OCI-M2 (cell line): ENCODE results near the gene TRIM23.

Experiments used
- DNase-seq: peaks from one replicate; lab custom pipeline; 2025; ENCODE audit not compliant: unreplicated experiment; lab: John Stamatoyannopoulos, UW

The TRIM23 gene

GRCh38 chr5:65566505-65566904 is 57.6 kb downstream of the TRIM23 start:
- no peak for DNase-seq

- DNase-seq: no peak
Measured at GRCh38 chr5:65563777-65564176, 60.4 kb downstream of the TRIM23 start.

DNA sequence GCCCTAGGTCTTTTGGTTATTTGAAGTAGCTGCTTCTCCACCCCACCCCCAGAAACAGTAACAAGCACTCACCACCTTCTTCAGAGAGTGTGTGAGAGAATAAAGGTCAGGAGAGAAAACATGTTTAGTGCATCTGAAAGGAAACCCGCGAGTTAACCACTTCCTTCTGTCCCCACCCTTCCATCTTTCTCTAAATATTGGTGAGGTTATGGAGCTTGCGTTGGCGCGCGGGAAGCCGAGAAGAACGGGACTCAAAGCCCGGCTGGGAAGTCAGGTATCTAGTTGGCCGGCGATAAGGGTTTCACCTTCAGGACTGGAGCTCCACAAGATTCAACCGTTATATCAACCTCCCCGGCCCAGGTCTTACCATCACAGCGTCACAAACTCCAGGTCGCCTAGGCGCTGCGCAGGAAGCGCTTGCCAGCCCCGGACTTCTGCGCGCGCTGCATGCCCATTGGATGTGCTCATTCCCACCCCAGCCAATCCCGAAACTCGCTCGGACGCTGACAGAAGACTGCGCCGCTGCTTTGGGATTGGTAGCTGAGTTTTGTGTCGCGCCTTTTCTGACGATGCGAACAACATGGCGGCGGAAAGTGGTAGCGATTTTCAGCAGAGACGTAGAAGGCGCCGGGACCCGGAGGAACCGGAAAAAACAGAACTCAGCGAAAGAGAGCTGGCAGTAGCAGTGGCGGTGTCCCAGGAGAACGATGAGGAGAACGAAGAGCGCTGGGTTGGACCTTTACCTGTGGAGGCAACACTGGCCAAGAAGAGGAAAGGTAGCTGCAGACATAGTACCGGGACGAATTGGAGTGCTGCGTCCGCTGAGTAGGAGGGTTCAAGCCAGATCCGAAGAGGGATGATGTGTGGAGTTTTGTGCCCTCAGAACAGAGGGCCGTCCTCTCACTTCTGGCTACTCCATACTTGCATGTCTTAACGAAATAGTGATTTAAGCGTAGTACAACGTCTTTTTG is 61.1 kb downstream of the TRIM23 start, which contains the start of the genes CENPK and PPWD1:
TSS of gene CENPK (minus strand) at position 438 of the 971 bp plus-strand sequence. CDS start 8,261 bp downstream, outside the sequence.
TSS of gene PPWD1 (plus strand) at position 566 of the 971 bp plus-strand sequence. CDS start at position 581, 15 bp downstream.
- DNase-seq: peak; percentile 56

DNA sequence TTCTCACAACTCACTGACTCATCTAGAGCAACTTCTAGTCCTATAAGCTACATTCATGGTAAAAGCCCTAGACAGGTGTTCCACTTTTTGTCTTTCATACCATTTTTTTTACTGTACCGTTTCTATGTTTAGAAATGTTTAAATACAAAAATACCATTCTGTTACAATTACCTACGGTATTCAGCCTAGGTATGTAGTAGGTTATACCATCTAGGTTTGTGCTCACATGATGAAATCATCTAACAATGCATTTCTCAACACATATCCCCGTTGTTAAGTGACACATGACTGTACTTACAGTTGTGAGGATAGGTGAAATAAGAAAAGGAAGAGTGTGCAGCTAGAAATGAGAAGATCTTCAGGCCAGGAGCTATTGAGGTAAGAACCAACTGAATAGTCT is 67.4 kb downstream of the TRIM23 start:
- no peak for DNase-seq

- DNase-seq: no peak
Measured at GRCh38 chr5:65556181-65556580, 68.0 kb downstream of the TRIM23 start.

GRCh38 chr5:65555287-65555686 is 68.8 kb downstream of the TRIM23 start:
- DNase-seq: no peak

DNA sequence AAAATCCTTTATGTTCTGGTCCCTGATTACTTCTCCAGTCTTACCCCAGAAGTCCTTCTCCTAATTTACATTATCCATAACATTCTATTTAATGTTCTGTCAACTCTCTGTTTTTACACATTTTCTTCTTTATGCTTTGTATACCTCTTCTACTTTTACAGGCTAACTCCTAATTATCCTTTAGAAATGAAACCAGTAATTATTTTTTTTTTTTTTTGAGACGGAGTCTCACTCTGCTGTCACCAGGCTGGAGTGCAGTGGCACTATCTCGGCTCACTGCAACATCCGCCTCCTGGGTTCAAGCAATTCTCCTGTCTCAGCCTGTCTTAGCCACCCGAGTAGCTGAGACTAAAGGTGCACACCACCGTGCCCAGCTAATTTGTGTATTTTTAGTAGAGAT is 70.2 kb downstream of the TRIM23 start:
- DNase-seq: no peak

GRCh38 chr5:65548281-65548680 is 75.9 kb downstream of the TRIM23 start:
- DNase-seq: no peak

DNA sequence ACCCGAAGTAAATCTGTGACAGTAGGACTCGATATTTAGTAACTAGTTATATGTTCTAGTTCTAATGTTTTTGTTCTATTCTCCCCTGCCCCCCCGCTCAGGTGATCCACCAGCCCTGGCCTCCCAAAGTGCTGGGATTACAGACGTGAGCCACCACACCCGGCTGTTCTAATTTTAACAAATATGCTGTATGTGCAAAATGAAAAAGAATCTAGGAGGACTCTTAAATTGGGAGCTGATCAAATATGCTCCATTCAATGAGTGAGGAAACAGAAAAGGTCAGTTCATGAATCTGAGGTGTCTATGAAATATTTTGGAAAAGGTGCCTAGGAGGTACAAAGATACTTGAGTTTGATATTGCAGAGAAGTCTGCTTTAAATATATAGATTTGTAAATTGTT is 78.0 kb downstream of the TRIM23 start:
- no peak for DNase-seq

DNA sequence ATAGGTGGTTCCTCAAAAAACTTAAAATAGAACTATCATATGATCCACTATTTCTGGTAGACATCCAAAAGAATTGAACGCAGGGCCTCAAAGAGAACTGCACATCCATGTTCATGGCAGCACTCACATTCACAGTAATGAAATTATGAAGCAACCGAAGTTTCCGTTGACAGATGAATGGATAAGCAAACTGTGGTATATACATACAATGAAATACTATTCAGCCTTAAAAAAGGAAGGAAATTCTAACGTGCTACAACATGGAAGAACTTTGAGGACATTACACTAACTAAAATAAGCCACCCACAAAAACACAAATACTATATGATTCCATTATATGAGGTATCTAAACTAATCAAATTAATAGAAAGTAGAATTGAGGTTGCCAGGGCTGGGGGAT is 79.7 kb downstream of the TRIM23 start:
- no peak for DNase-seq

DNA sequence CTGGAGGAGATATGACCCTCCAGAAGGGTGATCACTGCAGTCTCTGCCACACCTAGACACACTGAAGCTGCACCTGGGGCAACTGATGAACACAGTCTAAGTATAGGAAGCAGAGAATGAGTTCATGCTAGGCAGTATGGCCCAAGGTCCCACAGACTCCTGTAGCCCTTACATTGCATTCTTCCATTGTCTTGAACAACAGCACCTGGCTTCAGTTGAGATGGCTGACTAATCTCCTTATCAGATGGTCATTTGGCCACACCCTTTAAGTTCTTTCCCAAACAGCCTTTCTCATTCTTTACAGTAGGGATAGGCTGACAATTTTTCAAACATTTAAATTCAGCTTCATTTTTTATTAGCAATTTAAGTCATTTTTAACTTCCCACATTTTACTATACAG is 84.3 kb downstream of the TRIM23 start:
- no peak for DNase-seq
